Fibroblast of villous mesenchyme (primary cell): ENCODE measurements around the gene C19orf73. TPM values are rescaled to one million over a fixed set of nuclear protein-coding genes. Genes with fewer than 3 reads are reported as not detected.
A peak's percentile ranks its signal among the peaks of the same experiment; 100 is the strongest.

Experiments
- DNase-seq: peaks from one replicate; pipeline ENCODE4 v3.0.0-alpha.2; 2010; ENCODE audit warnings: low read depth
- H3K4me3 ChIP-seq: 2 replicates; pipeline ENCODE4 v1.5.1; 2011; ENCODE audit warnings: low read depth, mild to moderate bottlenecking, low read length
- total RNA-seq: library from RNA; depleted of rRNA; stranded (reverse); fragments of >200 nt; gene quantifications from 2 replicates; pipeline ENCODE4 v1.2.3, GENCODE V29; 2012
- TF ChIP-seq, protein P1 (sequence below): IDR thresholded peaks from 2 replicates; pipeline ENCODE4 v1.5.1; 2012; ENCODE audit warnings: low read depth, mild to moderate bottlenecking, low read length; ENCODE audit not compliant: insufficient read depth

C19orf73 gene
- total RNA-seq, 1 donor, result not detected

DNA sequence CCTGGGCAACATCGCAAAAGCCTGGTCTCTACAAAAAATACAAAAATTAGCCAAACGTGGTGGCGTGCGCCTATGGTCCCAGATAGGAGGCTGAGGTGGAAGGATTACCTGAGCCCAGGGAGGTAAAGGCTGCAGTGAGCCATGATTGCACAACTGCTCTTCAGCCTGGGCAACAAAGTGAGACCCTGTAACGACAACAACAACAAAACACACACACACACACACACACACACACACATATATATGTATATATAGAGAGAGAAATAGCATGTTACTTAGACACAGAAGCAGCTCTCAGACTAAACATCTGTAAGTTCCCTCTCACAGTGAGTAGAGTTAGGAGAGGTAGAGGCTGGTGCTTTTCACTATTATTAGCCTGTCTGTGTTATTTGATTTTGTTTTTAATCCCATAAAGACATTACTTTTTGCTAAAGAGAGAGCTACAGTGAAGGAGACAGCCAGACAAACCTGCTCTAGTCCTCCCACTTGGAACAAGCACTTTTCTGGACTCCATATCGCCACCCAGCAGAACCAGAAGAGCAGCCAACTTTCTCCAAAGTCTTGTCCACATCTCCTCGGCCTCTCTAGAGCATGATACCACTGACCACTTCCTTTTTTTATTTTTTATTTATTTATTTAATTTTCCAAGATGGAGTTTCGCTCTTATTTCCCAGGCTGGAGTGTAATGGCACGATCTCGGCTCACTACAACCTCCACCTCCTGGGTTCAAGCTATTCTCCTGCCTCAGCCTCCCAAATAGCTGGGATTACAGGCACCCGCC is 7.5 kb downstream of the C19orf73 start:
- no peak for DNase-seq
- H3K4me3 ChIP-seq, result no peak overlapping the region
- TF ChIP-seq, protein P1, sequence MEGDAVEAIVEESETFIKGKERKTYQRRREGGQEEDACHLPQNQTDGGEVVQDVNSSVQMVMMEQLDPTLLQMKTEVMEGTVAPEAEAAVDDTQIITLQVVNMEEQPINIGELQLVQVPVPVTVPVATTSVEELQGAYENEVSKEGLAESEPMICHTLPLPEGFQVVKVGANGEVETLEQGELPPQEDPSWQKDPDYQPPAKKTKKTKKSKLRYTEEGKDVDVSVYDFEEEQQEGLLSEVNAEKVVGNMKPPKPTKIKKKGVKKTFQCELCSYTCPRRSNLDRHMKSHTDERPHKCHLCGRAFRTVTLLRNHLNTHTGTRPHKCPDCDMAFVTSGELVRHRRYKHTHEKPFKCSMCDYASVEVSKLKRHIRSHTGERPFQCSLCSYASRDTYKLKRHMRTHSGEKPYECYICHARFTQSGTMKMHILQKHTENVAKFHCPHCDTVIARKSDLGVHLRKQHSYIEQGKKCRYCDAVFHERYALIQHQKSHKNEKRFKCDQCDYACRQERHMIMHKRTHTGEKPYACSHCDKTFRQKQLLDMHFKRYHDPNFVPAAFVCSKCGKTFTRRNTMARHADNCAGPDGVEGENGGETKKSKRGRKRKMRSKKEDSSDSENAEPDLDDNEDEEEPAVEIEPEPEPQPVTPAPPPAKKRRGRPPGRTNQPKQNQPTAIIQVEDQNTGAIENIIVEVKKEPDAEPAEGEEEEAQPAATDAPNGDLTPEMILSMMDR, result no peak

- TF ChIP-seq, protein P1, result no peak
- H3K4me3 ChIP-seq, result no peak overlapping the region
- DNase-seq, result no peak
These were observed 8.4 kb downstream of the C19orf73 start for GRCh38 chr19:49110567-49110966.

- TF ChIP-seq, protein P1, result no peak
- H3K4me3 ChIP-seq, result no peak overlapping the region
These were observed 9.2 kb downstream of the C19orf73 start for GRCh38 chr19:49109569-49110233.

DNA sequence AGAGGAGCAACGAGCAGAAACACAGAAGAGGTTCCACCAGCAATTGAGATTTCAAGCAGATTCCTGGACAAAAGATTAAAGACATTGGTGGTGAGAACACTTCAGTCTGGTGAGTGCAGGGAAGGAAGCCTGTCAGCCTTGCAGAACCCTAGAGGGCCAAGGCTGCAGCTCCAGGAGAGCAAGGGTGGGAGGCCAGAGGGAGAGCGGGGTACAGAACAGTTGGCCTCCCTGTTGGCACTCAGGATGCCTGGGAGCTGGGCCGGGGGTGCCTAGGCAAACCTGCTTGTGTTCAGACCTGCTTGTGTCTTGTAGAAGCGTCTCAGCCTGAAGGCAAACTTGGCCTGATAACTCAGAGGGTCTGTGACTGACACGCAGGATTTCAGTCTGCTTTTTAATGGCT is 9.9 kb downstream of the C19orf73 start:
- no peak for DNase-seq
- H3K4me3 ChIP-seq, result no peak overlapping the region
- TF ChIP-seq, protein P1, result no peak

More at GRCh38 chr19:49109569-49110233, 9.2 kb downstream of the C19orf73 start:
- DNase-seq, result no peak

DNA sequence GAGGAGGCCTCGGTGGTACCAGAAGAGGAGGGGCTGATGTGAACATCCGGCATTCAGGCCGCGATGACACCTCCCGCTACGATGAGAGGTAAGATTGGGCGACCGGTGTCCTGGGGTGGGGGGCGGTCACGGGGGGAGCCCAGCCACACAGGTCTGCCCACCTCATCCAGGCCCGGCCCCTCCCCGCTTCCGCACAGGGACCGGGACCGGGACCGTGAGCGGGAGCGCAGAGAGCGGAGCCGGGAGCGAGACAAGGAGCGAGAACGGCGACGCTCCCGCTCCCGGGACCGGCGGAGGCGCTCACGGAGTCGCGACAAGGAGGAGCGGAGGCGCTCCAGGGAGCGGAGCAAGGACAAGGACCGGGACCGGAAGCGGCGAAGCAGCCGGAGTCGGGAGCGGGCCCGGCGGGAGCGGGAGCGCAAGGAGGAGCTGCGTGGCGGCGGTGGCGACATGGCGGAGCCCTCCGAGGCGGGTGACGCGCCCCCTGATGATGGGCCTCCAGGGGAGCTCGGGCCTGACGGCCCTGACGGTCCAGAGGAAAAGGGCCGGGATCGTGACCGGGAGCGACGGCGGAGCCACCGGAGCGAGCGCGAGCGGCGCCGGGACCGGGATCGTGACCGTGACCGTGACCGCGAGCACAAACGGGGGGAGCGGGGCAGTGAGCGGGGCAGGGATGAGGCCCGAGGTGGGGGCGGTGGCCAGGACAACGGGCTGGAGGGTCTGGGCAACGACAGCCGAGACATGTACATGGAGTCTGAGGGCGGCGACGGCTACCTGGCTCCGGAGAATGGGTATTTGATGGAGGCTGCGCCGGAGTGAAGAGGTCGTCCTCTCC is 11.1 kb downstream of the C19orf73 start:
- DNase-seq, result no peak
- TF ChIP-seq, protein P1, result no peak
- H3K4me3 ChIP-seq, result no peak overlapping the region

- TF ChIP-seq, protein P1, result peak; percentile 88
- peak; percentile 51 for DNase-seq
- H3K4me3 ChIP-seq, result no peak overlapping the region
These were observed 12.3 kb downstream of the C19orf73 start for GRCh38 chr19:49106648-49107135.
